NCI-H1048 (cell line): ENCODE results near the gene HIF1AN.

Experiments used
- DNase-seq: peaks from one replicate; lab custom pipeline; 2025; lab: John Stamatoyannopoulos, UW

Gene HIF1AN

DNA sequence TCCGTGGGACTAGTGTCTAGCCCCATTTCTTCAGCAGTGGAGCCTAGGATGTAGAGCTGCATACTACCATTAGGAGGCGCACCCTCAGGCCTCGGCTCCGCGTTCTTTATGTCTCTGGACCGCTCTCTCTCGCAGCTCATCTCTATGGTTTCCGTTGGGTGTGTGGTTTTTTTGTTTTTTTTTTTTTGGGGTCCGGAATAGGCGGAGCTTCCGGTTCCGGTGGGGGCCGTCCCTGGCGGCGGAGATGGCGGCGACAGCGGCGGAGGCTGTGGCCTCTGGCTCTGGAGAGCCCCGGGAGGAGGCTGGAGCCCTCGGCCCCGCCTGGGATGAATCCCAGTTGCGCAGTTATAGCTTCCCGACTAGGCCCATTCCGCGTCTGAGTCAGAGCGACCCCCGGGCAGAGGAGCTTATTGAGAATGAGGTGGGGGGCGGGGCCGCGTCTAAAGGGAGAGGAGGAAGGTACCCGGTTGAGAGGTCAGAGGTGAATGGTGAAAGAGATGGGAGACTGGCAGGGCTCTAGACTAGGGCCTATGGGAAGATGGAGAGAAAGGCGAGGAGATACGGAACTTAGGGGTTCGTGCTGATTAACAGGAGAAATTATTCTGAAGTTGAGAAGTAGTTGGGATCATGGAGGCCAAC lies at the start of gene HIF1AN:
Gene HIF1AN (plus strand): TSS at position 229 of the 639 bp plus-strand sequence. CDS start 16 bp downstream, at position 245.
- peak; percentile 92 for DNase-seq

DNA sequence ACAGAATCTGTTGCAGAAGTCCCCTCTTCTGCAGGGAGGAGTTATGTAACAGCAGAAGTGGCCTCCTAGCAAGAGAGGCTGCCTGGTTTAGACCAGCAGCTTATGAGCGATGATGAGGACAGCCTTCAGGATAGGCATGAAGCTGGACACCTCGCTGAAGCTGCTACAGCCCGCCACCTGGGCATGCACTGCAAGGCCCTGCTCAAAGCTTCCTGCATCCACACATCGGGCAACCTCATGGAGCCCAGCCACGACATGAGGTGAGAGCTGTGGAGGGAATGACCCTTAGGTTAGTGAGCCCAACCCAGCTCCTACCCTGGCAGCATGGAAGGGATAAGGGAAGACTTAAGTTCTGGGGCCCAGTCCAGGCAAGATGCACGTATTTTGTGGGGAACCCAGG lies 48.2 kb upstream of the HIF1AN start:
- DNase-seq = no peak

DNA sequence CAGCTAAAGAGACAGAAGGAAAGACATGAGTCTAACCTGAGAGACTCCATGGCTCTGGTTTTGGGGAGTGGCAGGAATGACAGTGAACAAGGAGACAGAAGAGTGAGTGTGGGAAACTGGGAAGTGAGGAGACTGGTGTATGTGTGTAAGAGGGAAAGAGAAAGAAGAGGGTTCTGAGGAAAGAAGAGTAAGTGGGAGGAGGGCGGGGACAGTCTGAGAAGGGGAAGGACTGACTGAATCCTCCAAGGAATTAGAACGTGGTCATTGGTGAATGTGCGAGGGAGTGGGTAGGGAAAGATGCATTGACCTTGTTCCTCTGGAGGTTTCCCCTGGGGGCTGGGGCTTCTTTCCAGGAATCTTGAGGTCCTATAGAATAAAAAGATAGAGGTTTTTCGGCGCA lies 46.3 kb upstream of the HIF1AN start:
- no peak for DNase-seq

DNA sequence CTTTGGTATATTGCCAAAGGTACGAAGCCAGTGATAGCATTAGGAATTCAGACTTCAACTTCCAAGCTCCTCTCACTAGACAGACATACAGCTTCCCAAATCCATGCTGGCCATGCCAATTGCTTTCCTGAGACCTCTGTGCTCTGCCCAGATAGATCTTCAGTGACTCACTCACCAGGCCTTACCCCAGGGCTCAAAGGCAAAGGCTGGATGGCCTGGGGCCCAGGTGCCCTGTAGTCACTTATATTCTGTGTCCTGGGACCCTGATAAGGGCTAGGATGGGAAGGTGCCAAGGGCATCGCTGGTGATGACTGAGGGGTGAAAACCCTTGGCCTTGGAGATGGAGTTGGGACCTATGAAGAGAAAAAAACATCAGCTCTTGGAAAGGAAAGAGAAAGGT lies 45.2 kb upstream of the HIF1AN start:
- no peak for DNase-seq

DNA sequence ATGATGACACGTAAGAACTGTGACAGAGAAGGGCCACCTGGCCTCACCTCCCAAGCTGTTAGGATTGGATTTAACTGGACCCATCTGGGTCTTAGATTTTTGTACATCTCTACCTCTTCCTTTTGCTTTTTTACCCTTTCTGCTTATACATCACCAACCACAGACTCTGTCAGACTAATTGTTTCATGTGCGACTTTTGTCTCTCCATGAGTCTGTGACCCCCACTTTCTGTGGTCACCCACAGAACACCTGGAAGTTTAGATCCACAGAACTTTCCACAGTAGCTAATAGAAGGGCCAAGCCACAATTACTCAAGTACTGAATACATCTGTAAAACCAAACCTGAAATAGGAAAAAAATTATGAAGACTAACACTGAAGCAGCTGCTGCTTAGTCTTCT lies 39.2 kb upstream of the HIF1AN start:
- DNase-seq = no peak

DNA sequence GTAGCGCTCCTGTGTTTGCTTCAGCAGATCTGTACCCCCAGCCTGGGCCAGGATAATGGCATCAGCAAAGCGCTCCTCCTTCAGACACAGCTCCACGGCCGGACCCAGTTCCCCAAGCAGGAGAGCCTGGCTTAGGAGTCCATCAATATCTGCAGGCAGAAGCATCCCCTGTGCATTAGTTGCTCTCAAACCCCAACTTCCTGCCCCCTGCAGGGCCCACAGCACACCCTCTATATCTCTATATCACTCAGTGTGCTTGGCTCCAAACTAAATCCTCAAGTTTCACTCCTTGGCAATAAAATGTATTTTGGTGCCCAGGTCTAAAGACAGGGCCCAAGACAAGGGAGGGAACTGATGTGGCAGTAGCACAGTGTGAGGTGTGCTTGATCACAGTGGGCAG lies 37.7 kb upstream of the HIF1AN start:
- DNase-seq = no peak

DNA sequence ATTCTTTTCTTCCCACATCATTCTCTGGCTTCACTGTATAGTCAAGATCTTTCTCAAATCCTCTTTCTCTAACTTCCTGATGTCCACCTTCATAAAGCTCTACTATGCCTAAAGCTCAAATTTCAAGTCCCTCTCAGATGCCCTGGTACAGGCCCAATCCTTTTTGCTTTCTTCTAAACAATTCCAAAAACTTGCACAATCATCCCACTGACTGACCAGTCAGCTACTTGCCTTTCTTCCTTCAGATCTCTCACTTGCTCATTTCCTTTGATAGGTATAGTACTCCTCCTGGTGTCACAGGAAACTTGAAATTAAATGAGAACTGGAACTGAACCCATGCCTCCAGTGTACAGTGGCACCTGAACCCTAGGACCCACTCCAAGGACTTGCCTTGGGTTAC lies 34.3 kb upstream of the HIF1AN start:
- no peak for DNase-seq

DNA sequence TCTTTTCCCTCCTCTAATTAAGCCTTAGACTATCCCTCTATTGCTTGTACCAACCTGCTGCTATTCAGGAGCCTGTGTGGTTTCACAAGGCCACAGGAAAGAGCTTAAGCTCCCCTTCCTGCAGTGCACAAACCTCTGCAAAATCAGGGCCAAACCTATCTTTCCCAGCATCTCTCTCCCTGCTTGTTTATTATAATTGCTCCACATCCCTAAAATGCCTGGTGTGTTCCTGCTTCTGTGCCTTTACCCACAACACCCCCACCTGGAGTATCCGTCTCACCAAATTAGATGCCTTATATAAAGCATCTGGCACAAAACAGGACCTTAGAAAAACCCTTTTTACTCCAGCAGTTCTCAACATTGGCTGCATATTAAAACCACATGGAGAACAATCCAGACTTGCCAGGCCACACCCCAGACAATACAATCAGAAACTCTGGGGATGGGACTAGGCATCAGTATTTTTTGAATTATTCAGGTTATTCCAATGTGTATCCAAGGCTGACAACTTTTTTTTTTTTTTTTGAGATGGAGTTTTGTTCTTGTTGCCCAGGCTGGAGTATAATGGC lies 32.7 kb upstream of the HIF1AN start:
- DNase-seq = no peak

DNA sequence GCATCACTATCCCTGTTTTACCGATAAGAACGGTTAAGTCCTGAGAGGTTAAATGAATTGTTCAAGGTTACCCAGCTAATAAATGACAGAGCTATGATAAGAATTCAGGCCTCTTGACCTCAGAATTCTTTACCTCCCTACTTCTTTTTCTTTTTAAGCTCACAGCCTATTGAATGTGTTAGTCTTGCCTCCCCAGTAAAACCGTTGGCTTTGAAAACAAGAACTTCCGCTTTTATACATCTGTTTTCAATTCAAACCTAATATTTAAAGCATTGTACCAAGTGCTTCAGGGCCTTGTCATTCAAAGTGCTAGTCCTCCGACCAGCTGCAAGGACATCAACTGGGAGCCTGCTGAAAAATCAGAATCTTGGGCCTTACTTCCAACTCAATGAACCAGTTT lies 31.6 kb upstream of the HIF1AN start:
- DNase-seq = no peak

DNA sequence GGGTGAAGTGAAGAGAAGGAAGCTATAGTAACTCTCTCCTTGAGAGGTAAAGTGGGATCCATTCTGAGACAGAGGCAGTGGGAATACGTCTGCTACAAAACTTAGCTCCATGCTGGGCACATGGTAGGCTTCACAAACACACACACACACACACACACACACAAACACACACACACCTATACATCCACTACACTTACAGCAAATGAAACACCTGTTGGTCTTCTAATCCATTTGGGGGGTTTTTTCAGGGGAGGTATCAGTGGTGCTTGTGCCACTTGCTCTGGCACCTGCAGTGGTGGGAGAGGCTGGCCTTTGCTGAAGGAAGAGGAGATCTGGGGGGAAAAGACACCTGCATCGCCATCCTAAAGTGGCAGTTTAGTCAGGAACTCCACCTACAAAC lies 30.6 kb upstream of the HIF1AN start:
- DNase-seq = no peak

DNA sequence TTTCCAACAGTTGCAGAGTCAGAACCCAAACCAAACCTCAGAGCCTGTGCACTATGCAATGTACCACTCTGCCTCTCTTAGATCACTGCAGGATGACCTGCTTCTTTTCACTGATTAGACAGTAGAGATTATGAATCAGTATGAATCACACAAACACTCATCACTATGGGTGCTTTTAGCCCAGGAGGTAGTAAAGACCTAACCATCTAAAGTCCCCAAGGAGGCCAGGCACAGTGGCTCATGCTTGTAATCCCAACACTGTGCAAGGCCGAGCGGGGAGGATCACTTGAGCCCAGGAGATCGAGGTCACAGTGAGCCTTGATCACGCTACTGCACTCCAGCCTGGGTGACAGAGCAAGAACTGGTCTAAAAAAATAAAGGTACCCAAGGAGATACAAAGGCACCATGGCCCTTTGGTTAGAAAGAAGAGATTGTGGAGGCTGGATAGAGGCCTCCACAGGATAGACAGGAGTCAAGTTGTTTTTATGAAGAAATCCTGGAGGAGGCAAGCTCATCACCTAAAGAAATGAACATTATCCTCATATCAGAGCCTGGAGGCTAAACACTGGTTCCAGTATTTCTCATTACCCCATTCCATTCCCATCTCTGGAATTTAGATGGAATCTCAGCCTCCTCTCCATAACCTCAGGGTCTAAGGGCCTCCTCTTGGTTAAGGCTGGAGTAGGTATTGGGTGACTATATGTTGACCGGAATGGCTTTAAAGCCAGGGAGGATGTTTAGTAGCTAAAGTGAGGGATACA lies 29.0 kb upstream of the HIF1AN start:
- DNase-seq = no peak

DNA sequence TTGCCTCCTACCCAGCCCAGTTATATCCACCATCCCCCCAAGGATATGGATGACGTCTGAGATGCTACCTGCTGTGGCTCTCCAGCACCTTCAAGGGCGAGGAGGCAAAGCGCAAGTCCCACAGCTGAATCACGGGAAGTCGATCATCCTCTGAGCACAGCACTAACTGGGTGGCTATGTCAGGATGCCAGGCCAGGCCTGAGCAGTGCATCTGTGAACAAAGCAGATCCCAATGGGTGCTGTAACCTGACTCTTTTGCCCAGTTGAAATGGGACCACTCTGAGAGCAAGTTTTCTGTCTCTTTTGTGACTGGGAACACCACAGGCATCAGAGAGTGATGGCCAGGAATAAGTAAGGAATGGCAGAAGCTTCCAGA lies 28.4 kb upstream of the HIF1AN start:
- DNase-seq = no peak

DNA sequence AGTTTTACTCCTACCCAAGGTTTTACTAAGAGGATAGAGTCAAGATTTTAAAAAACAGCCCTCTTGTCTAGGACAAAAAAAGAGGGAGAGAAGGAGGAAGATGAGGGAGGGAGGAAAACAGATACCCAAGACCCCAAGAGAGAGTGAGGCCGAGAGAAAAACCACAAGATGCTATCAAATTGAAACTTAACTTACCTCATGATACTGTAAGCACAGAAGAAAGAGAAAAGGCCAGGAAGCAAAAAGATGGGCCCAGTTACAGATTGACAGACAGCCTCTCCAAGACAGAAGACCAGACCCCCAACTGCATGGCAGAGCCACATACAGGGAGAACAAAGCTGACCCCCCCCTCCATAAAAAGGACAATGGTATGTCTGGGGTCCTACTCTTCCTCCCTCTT lies 27.5 kb upstream of the HIF1AN start:
- DNase-seq = no peak

DNA sequence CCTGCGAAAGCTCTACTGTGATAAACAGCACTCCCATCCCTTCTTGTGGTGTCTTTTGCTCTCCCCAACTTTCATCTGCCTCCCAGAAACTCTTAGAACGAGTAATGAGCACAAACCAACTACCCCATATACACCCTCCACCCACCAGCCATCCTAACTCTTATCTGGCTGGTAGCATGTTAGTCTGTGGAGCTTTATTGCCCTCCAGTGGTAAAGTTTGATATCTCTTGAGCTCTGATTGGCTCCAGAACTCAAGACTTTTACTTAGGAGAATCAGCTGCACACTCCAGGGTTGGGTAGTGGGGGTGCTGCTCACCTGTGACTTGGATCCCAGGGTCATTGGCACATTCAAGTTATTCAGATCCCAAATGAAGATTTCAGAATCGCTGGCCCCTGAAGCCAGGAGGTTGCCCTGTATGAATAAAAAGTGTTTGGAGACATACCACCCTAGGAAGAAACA lies 27.0 kb upstream of the HIF1AN start:
- peak; percentile 23 for DNase-seq

DNA sequence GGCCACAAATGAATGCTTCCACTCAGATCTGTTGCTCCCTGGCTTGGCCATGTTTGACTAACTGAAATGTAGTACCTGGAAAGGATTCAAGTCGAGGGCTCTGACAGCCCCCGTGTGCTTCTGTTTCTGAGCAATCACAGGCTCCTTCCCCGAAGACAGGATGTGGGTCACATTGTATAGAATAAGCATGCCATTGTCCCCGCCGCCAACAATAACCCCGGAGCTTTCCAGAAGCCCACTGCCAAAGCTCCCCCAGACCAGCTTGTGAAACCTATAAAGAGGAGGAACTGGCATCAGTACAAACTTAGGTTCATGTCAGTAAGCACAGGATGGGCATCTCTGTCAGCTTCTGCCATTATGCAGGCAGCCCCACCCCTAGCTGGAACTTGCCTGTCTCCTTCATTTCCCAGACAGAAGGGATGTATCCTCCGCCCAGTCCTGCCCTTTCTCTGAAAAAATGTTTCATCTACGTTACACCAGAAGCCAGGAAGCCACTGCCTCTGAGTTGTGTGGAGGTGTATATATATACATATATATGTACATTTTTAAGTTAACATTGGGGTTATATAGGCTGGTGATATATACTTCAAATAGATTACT lies 26.4 kb upstream of the HIF1AN start:
- DNase-seq = no peak

DNA sequence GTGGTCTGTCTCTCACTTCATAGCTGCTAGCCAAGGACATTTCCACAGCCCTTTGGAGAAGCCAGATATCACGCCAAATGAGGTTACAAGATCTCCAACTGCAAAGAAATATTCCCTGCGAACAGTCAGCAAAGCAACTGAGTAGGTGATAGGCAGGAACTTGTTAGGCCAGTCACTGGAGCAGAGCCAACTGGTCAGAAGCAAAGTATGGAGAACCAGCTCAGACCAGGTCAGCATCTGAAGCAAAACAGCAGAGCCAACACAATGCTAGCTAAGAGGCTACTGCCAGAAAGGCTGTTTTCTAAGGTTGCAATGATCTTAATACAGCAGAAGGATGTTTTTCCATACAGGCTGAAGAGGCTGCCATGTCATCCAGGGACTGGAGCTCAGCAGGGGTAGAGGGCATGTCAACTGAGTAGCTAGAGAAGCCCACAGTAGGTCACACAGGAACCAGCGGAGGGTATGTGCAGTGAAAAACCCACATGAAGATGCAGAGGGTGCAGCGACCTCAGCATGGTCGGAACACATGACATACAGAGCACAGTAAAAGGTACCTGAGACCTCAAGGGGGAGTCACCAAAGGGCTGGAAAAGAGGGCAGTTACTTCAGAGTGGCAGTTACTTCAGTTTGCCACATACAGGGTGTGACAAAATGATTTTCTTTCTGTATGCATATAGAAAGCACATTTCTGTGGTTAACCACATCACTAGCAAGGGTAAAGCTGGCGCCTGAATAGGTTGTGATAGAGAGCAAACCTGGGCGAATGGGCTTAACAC lies 25.0 kb upstream of the HIF1AN start:
- no peak for DNase-seq

DNA sequence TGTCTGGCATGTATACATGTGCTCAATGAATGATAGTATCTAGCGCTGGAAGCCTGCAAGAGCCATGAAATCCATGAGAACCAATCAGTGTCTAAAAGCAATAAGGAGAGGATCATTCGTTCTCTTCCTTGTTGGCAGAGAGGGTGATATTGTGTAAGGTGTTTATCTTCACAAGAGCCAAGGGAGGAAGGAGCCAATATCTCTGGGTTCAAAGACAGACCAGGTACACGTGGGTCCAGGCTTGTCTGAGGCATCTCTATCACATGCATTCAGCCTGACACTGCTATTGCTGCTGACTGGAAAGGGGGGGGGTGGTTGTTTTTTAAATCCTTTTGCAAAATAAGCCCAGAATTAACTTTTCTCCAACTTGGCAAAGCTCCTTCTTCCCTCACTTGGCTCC lies 20.1 kb upstream of the HIF1AN start:
- no peak for DNase-seq

DNA sequence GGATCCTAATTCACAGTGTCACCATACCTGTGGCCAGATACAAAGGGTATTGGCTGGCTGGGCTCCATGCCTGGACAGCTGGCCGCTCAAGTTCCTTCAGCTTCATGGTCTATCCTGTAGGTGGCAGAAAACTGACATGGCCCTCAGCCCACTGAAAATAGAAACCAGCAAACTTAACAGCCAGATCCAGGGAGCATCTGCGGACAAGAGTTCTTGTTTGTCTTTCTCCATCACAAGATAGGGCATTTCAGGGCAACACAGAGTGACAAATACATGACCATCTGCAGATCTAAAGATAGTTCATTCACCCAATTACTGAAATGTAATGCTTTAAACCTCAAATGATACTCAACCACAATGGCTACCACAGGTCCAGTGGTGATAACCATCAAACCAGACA lies 18.9 kb upstream of the HIF1AN start:
- no peak for DNase-seq

DNA sequence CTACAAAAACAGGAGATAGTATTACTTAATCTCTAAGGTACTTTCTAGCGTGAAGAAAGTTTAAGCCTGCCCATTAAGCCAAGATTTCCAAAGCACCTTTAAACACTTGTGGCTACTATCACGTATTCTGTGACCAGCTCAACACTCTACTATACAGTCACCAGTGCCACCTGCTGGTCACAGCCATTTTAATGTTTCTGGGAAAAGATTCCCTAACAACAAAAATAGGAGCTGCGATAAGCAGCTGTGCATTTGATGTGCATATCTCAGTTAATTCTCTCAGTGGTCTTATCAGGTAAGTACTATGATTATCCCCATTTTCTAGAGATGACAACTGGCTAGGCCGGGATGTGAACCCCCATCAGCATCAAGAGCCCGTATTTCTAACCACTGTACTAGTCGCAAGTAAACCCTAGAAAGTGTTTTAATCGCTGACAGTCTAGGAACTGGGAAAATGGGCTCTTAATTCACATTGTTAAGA lies 16.9 kb upstream of the HIF1AN start:
- peak; percentile 9 for DNase-seq

DNA sequence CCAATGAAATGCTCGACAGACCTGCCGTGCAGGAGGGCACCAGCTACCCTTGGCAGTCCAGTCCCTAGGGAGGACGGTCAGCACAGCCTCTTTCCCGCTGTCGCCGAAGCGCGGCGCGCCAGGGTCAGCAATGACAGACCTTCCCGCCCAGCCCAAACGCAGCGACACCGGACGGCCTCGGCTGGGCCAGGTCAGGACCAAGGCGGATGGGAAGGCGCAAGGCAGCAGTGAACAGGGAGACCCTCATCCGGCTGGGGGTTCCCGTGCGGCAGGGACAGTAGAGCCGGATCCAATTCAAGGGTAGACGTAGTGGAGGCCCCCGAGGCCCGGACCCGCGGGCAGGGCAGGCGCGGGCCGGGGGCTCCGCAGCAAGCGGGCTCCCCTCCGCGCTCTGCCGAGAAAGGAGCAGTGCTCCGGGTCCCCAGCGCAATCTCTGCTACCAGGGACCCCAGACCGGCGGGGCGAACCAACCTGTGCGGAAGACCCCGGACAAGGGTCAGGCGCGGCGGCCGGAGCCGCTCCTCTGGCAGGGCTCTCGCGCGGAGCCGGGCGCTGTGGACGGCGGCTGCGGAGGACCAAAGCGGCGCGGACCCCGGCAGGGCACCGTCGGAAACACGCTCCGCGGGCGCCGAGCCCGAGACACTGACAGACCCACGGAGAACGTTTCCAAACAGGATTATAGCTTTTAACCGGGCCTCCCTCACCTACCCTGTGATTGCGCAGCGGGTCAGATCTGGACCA lies 16.3 kb upstream of the HIF1AN start, which contains the start of gene SEC31B:
Gene SEC31B (minus strand): TSS at position 551 of the 741 bp plus-strand sequence. CDS start 2,909 bp downstream, outside the sequence.
- no peak for DNase-seq

DNA sequence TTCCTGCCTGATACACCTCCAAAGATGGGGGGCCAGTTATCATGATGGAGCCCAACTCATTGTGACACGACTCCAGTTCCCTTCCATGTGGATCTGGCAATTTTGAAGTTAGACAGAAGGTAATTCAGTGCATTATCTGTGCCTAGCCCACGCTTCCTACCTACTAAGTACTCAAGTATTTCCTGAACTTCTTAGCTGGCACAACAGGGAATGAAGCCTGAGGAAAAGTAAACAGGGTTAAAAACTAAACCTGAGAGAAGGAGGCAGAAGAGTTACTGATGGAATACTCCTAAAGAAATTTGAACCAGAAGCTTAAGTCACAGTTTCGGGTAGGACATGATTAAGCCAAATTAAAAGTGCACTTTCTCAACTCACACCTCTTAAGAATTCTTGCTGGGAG lies 14.9 kb upstream of the HIF1AN start:
- DNase-seq = no peak
